Activated T-cell treated with anti-CD3 and anti-CD28 coated beads, Interleukin-2, amount 50 U/mL, for 72 hours (primary cell): ENCODE data around the gene OTOS. TPM values are rescaled to one million over a fixed set of nuclear protein-coding genes. Genes with fewer than 3 reads are reported as not detected.

Experiments used
- ATAC-seq, 2 donors: fragments of 150-1000 bp; cut with Tn5 transposase; replicated peaks in 1 of 2; 2 replicates each; pipeline ENCODE4 v1.10.0; 2021; ENCODE audit warnings: moderate library complexity in 2 of 2, mild to moderate bottlenecking in 1 of 2
- DNase-seq, 2 donors: peaks; one replicate each; pipeline ENCODE4 v3.0.0; 2021 to 2022; ENCODE audit warnings: mixed read lengths in 1 of 2
- H3K27ac Mint-ChIP-seq: one replicate; pipeline ENCODE4 v1.8.0; 2022; ENCODE audit warnings: mild to moderate bottlenecking, moderate library complexity, mixed read lengths
- H3K27me3 Mint-ChIP-seq: one replicate; pipeline ENCODE4 v1.8.0; 2022; ENCODE audit warnings: low read depth, mixed read lengths
- H3K36me3 Mint-ChIP-seq, 2 donors: one replicate each; pipeline ENCODE4 v1.8.0; 2022; ENCODE audit warnings: mixed read lengths in 2 of 2, mild to moderate bottlenecking in 1 of 2; ENCODE audit not compliant: insufficient read depth in 2 of 2
- H3K4me1 Mint-ChIP-seq: one replicate; pipeline ENCODE4 v1.8.0; 2022; ENCODE audit warnings: low read depth, mixed read lengths
- H3K4me3 Mint-ChIP-seq, 2 donors: one replicate each; pipeline ENCODE4 v1.8.0; 2022; ENCODE audit warnings: mild to moderate bottlenecking in 2 of 2, mixed read lengths in 2 of 2, moderate library complexity in 2 of 2
- H3K9me3 Mint-ChIP-seq, 2 donors: one replicate each; pipeline ENCODE4 v1.8.0; 2022; ENCODE audit warnings: mixed read lengths in 2 of 2
- total RNA-seq, 2 donors: library from RNA; stranded (reverse); gene quantifications; one replicate each; pipeline ENCODE4 v1.2.3, GENCODE V29; 2022

OTOS gene
- total RNA-seq, 2 donors from 2014 or later, result not detected

DNA sequence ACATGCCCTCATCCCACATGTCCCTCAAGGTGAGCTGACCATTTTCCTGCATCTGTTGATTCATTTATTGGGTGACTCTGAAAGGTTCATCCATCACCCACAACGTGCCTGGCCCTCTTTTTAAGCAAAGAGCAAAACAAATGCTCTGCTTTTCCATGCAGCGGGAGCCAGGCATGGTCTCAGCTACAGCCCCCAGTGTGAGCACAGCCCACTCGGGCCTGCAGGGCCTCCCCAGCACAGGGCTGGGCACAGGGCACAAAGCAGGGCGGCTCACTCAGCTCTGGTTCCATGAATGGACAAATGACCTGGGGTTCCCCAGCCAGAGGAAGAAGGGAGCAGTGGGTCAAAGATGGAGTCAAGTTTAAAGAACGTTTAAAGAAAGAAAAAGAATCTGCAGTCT is 24.1 kb upstream of the OTOS start:
- Mint-ChIP-seq H3K36me3 (no peaks in the 10 kb centered on the region), H3K27ac (no peak overlapping the region), H3K4me1 (no peaks in the 10 kb centered on the region), H3K4me3 (no peak overlapping the region), H3K9me3 (peaks cover 0 to 7% of the 10 kb centered on the region in 2 donors), H3K27me3 (no peaks in the 10 kb centered on the region)
- DNase-seq (no peak), ATAC-seq (no peak)

DNA sequence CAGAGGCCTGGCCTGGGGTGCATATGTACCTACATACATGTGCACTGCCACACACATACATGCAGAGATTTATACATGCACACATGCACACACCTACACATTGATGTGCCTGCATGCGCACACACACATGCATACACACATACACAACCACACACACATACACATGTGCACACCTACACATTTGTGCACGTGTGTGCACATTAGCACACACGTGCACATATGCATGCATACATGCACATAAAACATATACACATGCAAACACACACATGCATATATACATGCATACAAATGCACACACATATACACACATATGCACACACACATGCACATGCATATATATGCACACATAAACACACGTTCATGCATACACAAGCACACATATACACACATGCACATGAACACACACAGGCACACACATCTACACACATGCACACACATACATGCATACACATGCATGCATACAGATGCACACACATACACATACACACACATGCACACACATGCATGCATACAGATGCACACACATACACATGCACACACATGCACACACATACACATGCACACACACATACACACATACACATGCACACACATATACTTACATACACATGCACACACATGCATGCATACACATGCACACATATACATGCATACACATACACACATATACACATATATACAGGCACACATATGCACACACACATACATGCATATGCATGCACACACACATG is 23.6 kb upstream of the OTOS start:
- no peak for DNase-seq
- Mint-ChIP-seq H3K36me3 (no peaks in the 10 kb centered on the region), H3K27ac (no peak overlapping the region), H3K9me3 (peaks cover 0 to 7% of the 10 kb centered on the region in 2 donors), H3K4me3 (no peak overlapping the region), H3K4me1 (no peaks in the 10 kb centered on the region), H3K27me3 (no peaks in the 10 kb centered on the region)
- no peak for ATAC-seq

DNA sequence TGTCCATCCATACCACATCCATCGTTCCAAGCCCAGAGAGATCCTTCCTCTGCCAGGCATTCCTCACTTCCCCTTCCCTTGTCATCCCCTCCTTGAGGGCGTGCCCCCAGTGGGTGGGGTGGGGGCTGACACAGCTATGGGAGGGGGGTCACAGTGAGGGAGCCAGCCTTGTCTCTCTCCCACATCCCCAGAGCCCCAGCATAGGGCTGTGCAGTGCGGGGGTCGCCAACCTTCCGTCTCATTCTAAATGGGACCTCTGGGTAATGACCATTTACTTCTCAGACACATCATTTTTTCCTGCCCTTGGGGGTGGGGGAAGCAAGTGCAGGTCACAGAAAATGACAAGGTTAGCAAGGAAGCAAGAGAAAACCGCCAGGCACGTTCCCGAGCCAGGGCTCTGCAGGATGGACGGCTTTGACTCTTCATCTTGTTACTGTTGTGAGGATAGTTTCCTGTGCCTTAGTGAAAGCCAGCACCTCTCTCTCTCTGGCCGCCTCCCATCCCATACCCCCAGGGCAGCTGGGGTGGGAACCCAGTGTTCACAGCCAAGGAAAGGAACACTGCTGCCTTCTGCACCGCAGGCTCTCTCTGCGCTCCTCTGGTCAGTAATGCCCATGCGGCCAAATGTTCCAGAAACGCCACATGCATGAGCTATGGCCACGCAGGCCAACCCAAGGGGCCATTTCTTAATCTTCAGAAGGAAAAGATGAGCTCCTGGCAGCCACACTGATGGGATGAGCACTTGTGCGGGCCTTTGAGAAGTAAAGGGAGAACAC is 22.7 kb upstream of the OTOS start:
- Mint-ChIP-seq H3K4me3 (no peak overlapping the region), H3K27me3 (no peaks in the 10 kb centered on the region), H3K9me3 (peaks cover 0 to 7% of the 10 kb centered on the region in 2 donors), H3K36me3 (no peaks in the 10 kb centered on the region), H3K27ac (no peak overlapping the region), H3K4me1 (no peaks in the 10 kb centered on the region)
- ATAC-seq (no peak), DNase-seq (no peak)

DNA sequence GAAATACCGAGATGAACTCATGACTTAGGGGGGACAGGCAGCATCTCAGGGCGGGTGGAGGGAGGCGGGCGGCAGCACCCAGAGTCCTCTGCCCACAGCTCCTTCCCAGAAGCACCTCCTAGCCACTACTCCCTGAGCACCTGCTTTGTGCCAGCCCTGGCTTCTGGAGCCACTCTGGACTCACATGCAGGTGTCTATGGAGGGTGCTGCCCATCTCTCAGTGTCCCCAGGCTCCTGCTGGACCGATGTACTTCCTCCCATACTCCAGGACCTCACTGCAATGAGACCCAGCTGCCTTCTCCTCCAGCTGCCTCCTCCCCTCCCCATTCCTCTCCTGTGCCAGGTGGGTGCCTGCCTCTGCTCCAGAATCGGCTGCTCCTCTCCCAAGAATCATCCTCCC is 22.1 kb upstream of the OTOS start:
- no peaks in the 10 kb centered on the region for H3K27me3 Mint-ChIP-seq
- ATAC-seq, result no peak

DNA sequence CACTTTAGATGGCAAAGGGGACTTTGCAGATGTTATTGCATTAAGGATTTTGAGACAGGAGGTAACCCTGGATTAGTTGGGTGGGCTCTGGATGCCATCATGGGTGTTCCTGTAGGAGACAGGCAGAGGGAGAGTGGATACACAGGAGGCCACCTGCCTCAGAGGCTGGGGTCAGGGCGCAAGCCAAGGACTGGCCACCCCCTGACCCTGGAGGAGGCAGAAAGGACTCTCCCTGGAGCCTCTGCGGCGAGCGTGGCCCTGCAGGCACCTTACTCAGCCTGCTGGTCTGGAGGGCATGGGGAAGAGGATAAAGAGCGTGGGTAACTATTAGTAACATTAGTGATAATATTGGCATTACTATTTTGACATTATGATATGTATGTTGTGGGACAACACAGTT is 21.6 kb upstream of the OTOS start:
- H3K27ac Mint-ChIP-seq, result no peak overlapping the region
- ATAC-seq (no peak), DNase-seq (no peak)
- H3K4me1 Mint-ChIP-seq, result no peaks in the 10 kb centered on the region
- no peak overlapping the region for H3K4me3 Mint-ChIP-seq
- peaks cover 0 to 7% of the 10 kb centered on the region in 2 donors for H3K9me3 Mint-ChIP-seq
- no peaks in the 10 kb centered on the region for H3K27me3 Mint-ChIP-seq
- no peaks in the 10 kb centered on the region for H3K36me3 Mint-ChIP-seq

More for the DNA sequence above, 22.1 kb upstream of the OTOS start:
- DNase-seq, result no peak
- Mint-ChIP-seq H3K9me3 (peaks cover 0 to 7% of the 10 kb centered on the region in 2 donors), H3K36me3 (no peaks in the 10 kb centered on the region), H3K4me3 (no peak overlapping the region), H3K27ac (no peak overlapping the region), H3K4me1 (no peaks in the 10 kb centered on the region)

DNA sequence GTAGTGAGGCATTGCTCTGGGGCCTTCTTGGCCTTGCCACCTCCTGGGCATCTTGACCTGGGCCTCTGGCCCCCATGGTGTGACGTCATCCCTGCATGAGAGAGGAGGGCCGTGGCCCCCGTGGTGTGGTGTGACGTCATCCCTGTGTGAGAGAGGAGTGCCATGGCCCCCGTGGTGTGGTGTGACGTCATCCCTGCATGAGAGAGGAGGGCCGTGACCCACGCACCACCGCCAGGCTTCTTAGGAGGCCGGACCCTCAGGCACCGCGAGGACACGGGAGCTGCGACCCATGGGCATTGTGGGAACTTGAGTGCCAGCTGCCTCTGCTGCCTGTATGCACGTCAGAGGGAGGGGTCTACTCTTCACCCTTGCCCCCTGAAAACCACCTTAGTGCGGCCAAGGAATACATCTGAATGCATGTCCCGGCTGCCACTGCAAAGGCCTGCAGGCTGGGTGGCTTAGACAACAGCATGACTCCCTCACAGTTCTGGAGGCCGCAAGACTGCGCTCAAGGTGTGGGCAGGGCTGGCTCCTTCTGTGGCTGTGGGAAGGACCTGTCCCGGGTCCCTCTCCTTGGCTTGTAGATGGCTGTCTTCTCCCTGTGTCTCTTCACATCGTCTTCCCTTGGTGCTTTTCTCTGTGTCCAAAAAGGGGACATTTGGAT is 20.8 kb upstream of the OTOS start:
- DNase-seq (no peak), ATAC-seq (no peak)
- H3K27ac Mint-ChIP-seq, result no peak overlapping the region
- no peak overlapping the region for H3K4me3 Mint-ChIP-seq
- no peaks in the 10 kb centered on the region for H3K36me3 Mint-ChIP-seq
- H3K4me1 Mint-ChIP-seq, result no peaks in the 10 kb centered on the region
- H3K27me3 Mint-ChIP-seq, result no peaks in the 10 kb centered on the region
- H3K9me3 Mint-ChIP-seq, result peaks cover 0 to 7% of the 10 kb centered on the region in 2 donors

DNA sequence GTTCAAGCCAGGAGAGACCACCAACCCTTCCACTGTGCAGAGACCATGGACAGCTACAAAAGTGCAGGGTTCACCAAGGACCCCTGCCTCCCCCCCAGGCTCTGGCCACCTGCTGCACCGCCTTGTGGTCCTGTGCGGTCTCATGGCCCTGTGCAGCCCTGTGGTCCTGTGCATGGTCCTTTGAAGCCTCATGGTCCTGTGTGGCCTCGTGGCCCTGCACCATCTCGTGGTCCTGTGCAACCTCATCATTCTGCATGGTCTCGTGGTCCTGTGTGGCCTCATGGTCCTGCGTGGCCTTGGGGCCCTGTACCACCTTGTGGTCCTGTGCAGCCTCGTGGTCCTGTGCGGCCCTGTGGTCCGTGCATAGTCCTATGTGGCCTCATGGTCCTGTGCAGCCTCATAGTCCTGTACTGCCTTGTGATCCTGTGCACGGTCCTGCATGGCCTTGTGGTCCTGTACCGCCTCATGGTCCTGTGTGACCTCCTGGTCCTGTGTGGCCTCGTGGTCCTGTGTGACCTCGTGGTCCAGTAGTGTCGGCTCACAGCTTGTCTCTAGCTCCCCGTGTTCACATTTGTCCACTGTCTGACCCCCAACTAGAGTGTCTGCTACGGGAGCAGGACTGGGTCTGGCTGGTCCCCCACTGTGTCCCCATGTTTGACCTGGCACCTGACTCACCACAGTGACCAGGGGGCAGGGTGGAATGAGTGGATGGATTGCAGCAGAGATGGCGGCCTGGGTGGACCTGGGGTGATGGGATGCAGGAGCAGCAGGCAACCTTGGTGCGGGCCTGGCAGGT is 20.0 kb upstream of the OTOS start:
- Mint-ChIP-seq H3K27me3 (no peaks in the 10 kb centered on the region), H3K9me3 (peaks cover 0 to 7% of the 10 kb centered on the region in 2 donors), H3K36me3 (no peaks in the 10 kb centered on the region), H3K4me3 (no peak overlapping the region), H3K4me1 (no peaks in the 10 kb centered on the region), H3K27ac (no peak overlapping the region)
- ATAC-seq (no peak), DNase-seq (no peak)

DNA sequence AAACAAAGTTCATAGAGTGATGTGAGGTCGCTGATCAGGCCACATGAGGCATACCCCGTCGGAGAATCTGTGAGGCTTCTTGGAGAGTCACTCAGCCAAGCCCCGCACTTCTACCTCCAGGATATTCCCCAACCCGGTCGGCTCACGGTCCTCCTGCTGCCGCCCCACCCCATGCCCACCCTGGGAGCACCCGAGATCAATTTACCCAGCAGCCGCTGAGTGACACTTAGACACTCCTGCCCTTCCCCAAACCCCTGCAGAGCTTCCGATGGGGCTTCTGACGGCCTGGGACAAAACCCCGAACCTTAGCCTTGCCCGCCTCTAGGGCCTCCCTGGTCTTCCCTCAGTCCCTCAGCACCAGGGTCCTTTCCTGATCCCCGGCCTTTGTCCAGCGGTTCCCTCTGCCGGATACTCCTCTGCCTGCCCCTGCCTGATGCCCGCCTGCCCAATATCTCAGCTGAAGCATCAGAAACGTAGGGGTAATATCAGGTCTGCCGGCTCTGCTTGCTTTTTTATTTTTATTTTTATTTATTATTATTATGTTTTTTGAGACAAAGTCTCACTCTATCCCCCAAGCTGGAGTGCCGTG is 18.9 kb upstream of the OTOS start:
- DNase-seq, result no peak
- H3K4me1 Mint-ChIP-seq, result no peaks in the 10 kb centered on the region
- no peak for ATAC-seq
- peaks cover 0 to 6% of the 10 kb centered on the region in 2 donors for H3K9me3 Mint-ChIP-seq
- H3K27me3 Mint-ChIP-seq, result peaks cover 3% of the 10 kb centered on the region
- no peaks in the 10 kb centered on the region for H3K36me3 Mint-ChIP-seq
- no peak overlapping the region for H3K27ac Mint-ChIP-seq
- H3K4me3 Mint-ChIP-seq, result no peak overlapping the region

DNA sequence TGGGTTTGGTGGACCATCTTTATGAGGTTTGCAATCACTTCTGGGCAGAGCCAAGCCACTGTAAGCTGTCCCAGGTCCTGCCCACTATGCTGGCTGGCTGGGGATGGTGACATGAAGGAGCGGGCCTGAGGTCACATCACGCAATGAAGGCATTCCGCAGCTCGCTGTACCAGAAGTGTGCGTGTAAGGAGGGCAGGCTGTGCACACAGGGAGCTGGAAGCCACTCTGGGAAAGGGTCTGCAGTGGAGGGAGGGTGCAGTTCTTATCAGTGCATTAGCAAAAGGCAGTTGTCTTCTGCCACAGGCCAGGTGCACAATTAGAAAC is 16.7 kb upstream of the OTOS start:
- H3K27me3 Mint-ChIP-seq, result peaks cover 13% of the 10 kb centered on the region
- no peaks in the 10 kb centered on the region for H3K4me1 Mint-ChIP-seq
- H3K36me3 Mint-ChIP-seq, result no peaks in the 10 kb centered on the region
- ATAC-seq, result no peak
- no peak overlapping the region for H3K27ac Mint-ChIP-seq
- H3K4me3 Mint-ChIP-seq, result no peak overlapping the region
- no peak for DNase-seq
- no peaks in the 10 kb centered on the region for H3K9me3 Mint-ChIP-seq

DNA sequence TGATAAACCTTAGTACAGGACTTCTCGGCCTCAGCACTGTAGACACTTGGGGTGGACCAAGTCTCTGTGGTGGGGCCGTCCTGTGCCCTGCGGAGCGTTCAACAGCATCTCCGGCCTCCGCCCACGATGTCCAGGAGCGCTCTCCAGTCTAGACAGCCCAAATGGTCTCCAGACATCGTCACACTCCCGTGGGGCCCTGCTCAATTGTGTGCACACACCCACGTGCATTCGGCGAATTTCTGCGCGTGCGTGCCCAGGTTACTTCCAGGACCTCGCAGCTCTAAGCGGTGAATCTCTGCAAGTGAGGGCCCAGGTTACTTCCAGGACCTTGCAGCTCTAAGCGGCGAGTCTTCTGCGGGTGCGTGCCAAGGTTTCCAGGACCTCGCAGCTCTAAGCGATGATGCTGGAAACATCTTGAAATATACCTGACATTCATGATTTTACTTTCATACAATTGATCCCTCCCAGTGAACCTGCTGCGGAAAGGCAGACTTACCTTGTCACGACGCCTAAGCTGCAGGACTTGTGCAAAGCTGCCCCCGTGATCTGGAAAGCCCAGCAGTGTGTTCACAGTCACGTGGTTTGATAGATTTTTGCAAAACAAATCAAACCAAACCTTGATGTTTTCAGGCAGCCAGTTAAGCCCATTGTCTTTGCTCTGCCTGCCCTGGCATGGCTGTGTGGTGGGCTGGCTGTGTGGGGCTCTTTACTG is 16.1 kb upstream of the OTOS start:
- H3K36me3 Mint-ChIP-seq, result no peaks in the 10 kb centered on the region
- H3K27ac Mint-ChIP-seq, result no peak overlapping the region
- no peak overlapping the region for H3K4me3 Mint-ChIP-seq
- peaks cover 14% of the 10 kb centered on the region for H3K27me3 Mint-ChIP-seq
- H3K9me3 Mint-ChIP-seq, result no peaks in the 10 kb centered on the region
- H3K4me1 Mint-ChIP-seq, result no peaks in the 10 kb centered on the region
- no peak for ATAC-seq
- DNase-seq, result no peak

DNA sequence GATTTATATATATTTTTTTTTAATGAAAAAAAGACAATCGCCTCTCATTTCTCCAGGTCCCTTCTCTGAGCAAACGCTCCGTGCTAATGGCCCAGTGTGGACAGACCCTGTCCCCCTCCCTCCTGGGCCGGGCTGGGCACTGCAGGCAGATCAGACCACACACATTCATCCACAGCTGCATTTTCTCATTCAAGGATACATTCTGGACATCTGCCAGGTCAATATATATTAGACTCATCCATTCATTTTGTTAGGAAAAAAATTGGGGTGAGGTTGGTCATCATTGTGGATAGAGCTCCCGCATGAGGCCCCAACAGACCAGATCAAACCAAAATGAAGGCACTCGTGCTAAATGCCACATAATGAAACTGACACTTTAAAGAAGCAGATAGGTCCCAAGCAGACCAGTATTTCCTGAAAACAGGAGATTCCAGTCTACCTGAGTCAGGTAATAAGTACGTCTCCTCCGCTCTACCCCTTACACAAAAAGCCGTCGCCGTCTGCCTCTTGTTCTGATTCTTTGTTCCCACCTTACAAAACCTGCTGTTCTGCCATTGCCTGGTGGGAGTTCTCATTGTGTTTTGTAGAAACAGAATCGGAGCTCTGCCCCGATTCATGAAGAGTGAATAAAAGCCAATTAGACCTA is 15.4 kb upstream of the OTOS start:
- H3K27me3 Mint-ChIP-seq, result peaks cover 14% of the 10 kb centered on the region
- H3K4me3 Mint-ChIP-seq, result no peak overlapping the region
- H3K9me3 Mint-ChIP-seq, result no peaks in the 10 kb centered on the region
- ATAC-seq (no peak), DNase-seq (no peak)
- no peak overlapping the region for H3K27ac Mint-ChIP-seq
- H3K4me1 Mint-ChIP-seq, result no peaks in the 10 kb centered on the region
- no peaks in the 10 kb centered on the region for H3K36me3 Mint-ChIP-seq
